Ovary (tissue), 3 donors: ENCODE data around the gene HEPHL1.

Experiments used
- CTCF ChIP-seq, 3 donors: fragments of 450-650 bp in 2 of 3; fragments of 200-600 bp in 1 of 3; IDR thresholded peaks; one replicate each; pipeline versions ENCODE4 v1.5.1 to v1.8.0; 2016 to 2022; ENCODE audit warnings: antibody characterized with exemption in 3 of 3, mild to moderate bottlenecking in 1 of 3
- EP300 ChIP-seq: sonication (generic); formaldehyde crosslinking; IDR thresholded peaks from one replicate; pipeline ENCODE4 v1.6.1; 2017; ENCODE audit warnings: antibody characterized with exemption
- POLR2A ChIP-seq: fragments of 450-650 bp; IDR thresholded peaks from one replicate; pipeline ENCODE4 v1.6.1; 2017; ENCODE audit warnings: antibody characterized with exemption, mild to moderate bottlenecking, moderate library complexity
- donor health status: DM: no; HTN: no; CAD: no.

GRCh38 chr11:93988912-93989311, 32.2 kb upstream of the HEPHL1 start:
- TF ChIP-seq CTCF (IDR thresholded peaks at IDR 0.05) (no peak), POLR2A (no peak), EP300 (no peak)
